BJ (cell line): ENCODE data around the gene KRT4. TPM values are rescaled to one million over a fixed set of nuclear protein-coding genes. Genes with fewer than 3 reads are reported as not detected.

Experiments used
- CTCF ChIA-PET: fragments of 350-600 bp; formaldehyde crosslinking; extraction: SDS; loops from one replicate; lab custom pipeline; 2021; ENCODE audit warnings: antibody characterized with exemption, inconsistent platforms; lab: Yijun Ruan, JAX
- POLR2A ChIA-PET: fragments of 300-600 bp; sonication (Branson Sonifier 250); formaldehyde crosslinking; extraction: SDS; loops from one replicate; lab custom pipeline; 2021; ENCODE audit warnings: antibody characterized with exemption; lab: Charles Lee
- DNase-seq: peaks from one replicate; pipeline ENCODE4 v3.0.0-alpha.2; 2011; ENCODE audit warnings: low read depth
- H3K27me3 ChIP-seq: 2 replicates; pipeline ENCODE4 v1.6.0; 2011; ENCODE audit warnings: low read length; ENCODE audit not compliant: control insufficient read depth, insufficient read depth
- H3K36me3 ChIP-seq: 2 replicates; pipeline ENCODE4 v1.5.1; 2011; ENCODE audit warnings: low read length; ENCODE audit not compliant: control insufficient read depth, insufficient read depth
- H3K4me3 ChIP-seq: 2 replicates; pipeline ENCODE4 v1.5.1; 2011; ENCODE audit warnings: low read depth, mild to moderate bottlenecking, control low read depth, low read length
- CTCF ChIP-seq: IDR thresholded peaks from 2 replicates; pipeline ENCODE4 v1.5.1; 2011; ENCODE audit warnings: low read depth, mild to moderate bottlenecking, control low read depth, inconsistent platforms, low read length, moderate library complexity; ENCODE audit not compliant: insufficient read depth
- polyA plus RNA-seq: library from polyadenylated mRNA; depleted of rRNA; stranded (reverse); fragments of >200 nt; gene quantifications from 2 replicates; pipeline ENCODE4 v1.2.3, GENCODE V29; 2011

KRT4 gene
- polyA plus RNA-seq, 1 experiment, result 0.12 TPM

- Histone ChIP-seq H3K27me3 (peaks cover 7% of the 10 kb centered on the region), H3K36me3 (no peaks in the 10 kb centered on the region), H3K4me3 (no peak overlapping the region)
- TF ChIP-seq CTCF, result no peak
- no peak for DNase-seq
- ChIA-PET POLR2A (no interaction called here), CTCF (no interaction called here)
Observed at GRCh38 chr12:52826611-52827498, 12.9 kb upstream of the KRT4 start.

GRCh38 chr12:52825961-52826360 is 12.0 kb upstream of the KRT4 start:
- TF ChIP-seq CTCF, result no peak
- ChIA-PET POLR2A (no interaction called here), CTCF (no interaction called here)
- Histone ChIP-seq H3K4me3 (no peak overlapping the region), H3K27me3 (peaks cover 8% of the 10 kb centered on the region), H3K36me3 (no peaks in the 10 kb centered on the region)
- no peak for DNase-seq

GRCh38 chr12:52824741-52825410 is 11.0 kb upstream of the KRT4 start:
- H3K36me3 ChIP-seq, result no peaks in the 10 kb centered on the region
- TF ChIP-seq CTCF, result no peak
- no peak overlapping the region for H3K4me3 ChIP-seq
- CTCF ChIA-PET, result interaction anchor here (1.0 kb wide), 1 partner anchor 156 kb away, joined by 4 read pairs; no protein-coding TSS in a partner anchor
- no peak for DNase-seq
- POLR2A ChIA-PET, result no interaction called here
- H3K27me3 ChIP-seq, result peaks cover 9% of the 10 kb centered on the region

GRCh38 chr12:52823761-52824450 is 10.0 kb upstream of the KRT4 start:
- Histone ChIP-seq H3K36me3 (no peaks in the 10 kb centered on the region), H3K4me3 (no peak overlapping the region), H3K27me3 (peaks cover 8% of the 10 kb centered on the region)
- ChIA-PET POLR2A (no interaction called here), CTCF (interaction anchor here (1.0 kb wide), 1 partner anchor 157 kb away, joined by 4 read pairs; no protein-coding TSS in a partner anchor)
- DNase-seq, result no peak
- TF ChIP-seq CTCF, result no peak
